ENCODE measurements around the gene HSD17B4. TPM values are rescaled to one million over a fixed set of nuclear protein-coding genes. Genes with fewer than 3 reads are reported as not detected.
A peak's percentile ranks its signal among the peaks of the same experiment; 100 is the strongest.
"Not testable (repeated sequence)": the region's sequence is repeated elsewhere in the genome, so short reads cannot be mapped to it uniquely, and the experiment has no call there.

The HSD17B4 gene
- total RNA-seq, 2 experiments from 2014 or later, result 94.3 to 111 TPM

DNA sequence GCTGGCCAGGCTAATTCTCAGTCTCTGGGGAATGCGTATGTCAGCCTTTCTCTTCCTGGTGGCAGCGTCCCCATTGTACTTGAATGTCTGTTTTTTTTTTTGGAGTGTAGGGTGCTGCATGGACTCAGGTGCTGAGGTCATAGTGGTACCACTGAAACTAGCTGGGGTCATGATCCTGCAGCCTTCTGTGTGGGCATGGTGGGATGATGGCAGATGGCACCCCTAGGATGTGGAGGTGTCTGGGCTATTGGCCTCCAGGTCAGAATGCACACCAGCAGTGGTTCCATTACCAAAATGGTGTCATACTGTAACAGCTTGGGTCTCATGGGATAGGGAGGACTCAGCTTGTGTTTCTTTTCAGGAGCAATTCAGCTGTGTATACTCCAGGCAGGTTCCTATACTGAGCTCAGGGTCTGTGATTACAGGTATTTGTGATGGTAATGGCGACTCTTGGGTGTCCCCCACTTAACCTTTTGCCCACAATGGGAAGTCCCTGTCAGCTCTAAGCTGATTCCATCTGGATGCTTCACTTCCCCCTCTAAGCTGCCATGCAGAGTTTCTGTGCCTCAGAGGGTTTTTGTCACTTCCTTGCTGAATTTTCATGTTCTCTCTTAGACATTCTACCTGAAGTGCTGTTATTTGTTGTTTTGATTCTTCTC lies 17.9 kb downstream of the HSD17B4 start:
- DNase-seq (no peak), ATAC-seq (no peak)
- Mint-ChIP-seq H3K4me1 (ENCODE audit: low read depth) (peaks cover 19% of the 10 kb centered on the region), H3K27me3 (no peaks in the 10 kb centered on the region), H3K36me3 (ENCODE audit: low read depth) (peaks cover 45% of the 10 kb centered on the region), H3K9me3 (peaks cover 17% of the 10 kb centered on the region), H3K4me3 (no peak overlapping the region), H3K27ac (no peak overlapping the region)
- ChIA-PET CTCF (interaction anchor here (0.6 to 2.1 kb wide), 16 partner anchors 8 to 482 kb away, joined by 3 to 11 read pairs (median 5); partner anchors contain the start of gene DTWD2), POLR2A (no interaction called here)
- TF ChIP-seq, protein P1, sequence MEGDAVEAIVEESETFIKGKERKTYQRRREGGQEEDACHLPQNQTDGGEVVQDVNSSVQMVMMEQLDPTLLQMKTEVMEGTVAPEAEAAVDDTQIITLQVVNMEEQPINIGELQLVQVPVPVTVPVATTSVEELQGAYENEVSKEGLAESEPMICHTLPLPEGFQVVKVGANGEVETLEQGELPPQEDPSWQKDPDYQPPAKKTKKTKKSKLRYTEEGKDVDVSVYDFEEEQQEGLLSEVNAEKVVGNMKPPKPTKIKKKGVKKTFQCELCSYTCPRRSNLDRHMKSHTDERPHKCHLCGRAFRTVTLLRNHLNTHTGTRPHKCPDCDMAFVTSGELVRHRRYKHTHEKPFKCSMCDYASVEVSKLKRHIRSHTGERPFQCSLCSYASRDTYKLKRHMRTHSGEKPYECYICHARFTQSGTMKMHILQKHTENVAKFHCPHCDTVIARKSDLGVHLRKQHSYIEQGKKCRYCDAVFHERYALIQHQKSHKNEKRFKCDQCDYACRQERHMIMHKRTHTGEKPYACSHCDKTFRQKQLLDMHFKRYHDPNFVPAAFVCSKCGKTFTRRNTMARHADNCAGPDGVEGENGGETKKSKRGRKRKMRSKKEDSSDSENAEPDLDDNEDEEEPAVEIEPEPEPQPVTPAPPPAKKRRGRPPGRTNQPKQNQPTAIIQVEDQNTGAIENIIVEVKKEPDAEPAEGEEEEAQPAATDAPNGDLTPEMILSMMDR (IDR thresholded peaks at IDR 0.05), result no peak
- intact Hi-C loops (cut with micrococcal nuclease), result no loop called here

DNA sequence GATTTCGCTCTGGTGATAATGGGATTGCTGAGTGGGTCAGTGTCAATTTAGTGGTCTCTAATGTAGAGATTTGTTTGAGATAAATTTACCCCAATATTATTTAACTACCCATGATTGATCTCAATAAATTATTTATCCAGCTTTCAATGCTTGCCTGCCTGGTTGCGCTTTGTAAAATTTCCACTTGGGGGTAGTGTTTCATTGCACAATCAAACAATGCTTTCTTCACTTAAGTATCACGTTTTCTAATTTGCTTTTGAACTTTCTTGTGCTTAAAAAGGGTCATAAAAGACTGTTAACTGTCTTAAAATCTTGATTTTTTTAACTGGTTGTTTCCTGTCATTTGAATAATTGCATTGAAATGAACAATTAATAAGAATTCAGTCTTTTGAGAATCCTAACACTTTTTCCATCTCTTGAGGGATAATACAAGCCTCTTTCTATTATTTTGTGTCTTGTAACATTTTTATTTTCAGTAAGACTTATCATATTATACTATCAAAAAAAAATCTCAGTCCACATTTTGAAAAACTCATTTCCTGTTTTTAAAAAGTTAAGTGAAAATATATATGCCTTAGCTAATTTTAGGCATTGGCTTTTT lies 18.7 kb downstream of the HSD17B4 start:
- ATAC-seq (no peak), DNase-seq (peak; percentile 26)
- intact Hi-C loops (cut with micrococcal nuclease), result no loop called here
- Mint-ChIP-seq H3K27ac (no peak overlapping the region), H3K27me3 (no peaks in the 10 kb centered on the region), H3K4me1 (ENCODE audit: low read depth) (peaks cover 19% of the 10 kb centered on the region), H3K9me3 (peaks cover 17% of the 10 kb centered on the region), H3K4me3 (no peak overlapping the region), H3K36me3 (ENCODE audit: low read depth) (peaks cover 38% of the 10 kb centered on the region)
- TF ChIP-seq, protein P1 (IDR thresholded peaks at IDR 0.05), result peak; percentile 58
- POLR2A ChIA-PET, result no interaction called here
- CTCF ChIA-PET, result interaction anchor here (0.6 to 2.1 kb wide), 19 partner anchors 8 to 1154 kb away, joined by 3 to 11 read pairs (median 4); partner anchors contain the start of gene DTWD2

DNA sequence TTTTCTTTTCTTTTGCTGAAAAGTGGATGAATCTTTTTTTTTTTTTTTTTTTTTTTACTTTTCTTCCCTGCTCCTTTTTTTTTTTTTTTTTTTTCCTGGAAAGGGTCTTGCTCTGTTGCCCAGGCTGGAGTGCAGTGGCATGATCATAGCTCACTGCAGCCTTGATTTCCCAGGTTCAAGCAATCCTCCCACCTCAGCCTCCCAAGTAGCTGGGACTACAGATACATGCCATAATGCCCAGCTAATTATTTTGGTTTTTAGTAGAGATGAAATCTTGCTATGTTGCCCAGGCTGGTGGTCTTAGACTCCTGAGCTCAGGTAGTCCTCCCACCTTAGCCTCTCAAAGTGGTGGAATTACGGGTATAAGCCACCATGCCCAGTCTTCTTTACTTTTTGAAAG lies 20.9 kb downstream of the HSD17B4 start:
- ChIA-PET CTCF (no interaction called here), POLR2A (no interaction called here)
- H3K4me3 Mint-ChIP-seq, result no peak overlapping the region
- no peak overlapping the region for H3K27ac Mint-ChIP-seq
- peaks cover 10% of the 10 kb centered on the region for H3K9me3 Mint-ChIP-seq
- no peaks in the 10 kb centered on the region for H3K27me3 Mint-ChIP-seq
- intact Hi-C loops (cut with micrococcal nuclease), result no loop called here
- ATAC-seq, result no peak
- no peak for DNase-seq
- H3K36me3 Mint-ChIP-seq (ENCODE audit: low read depth), result peaks cover 22% of the 10 kb centered on the region
- TF ChIP-seq, protein P1 (IDR thresholded peaks at IDR 0.05), result no peak
- peaks cover 13% of the 10 kb centered on the region for H3K4me1 Mint-ChIP-seq (ENCODE audit: low read depth)

DNA sequence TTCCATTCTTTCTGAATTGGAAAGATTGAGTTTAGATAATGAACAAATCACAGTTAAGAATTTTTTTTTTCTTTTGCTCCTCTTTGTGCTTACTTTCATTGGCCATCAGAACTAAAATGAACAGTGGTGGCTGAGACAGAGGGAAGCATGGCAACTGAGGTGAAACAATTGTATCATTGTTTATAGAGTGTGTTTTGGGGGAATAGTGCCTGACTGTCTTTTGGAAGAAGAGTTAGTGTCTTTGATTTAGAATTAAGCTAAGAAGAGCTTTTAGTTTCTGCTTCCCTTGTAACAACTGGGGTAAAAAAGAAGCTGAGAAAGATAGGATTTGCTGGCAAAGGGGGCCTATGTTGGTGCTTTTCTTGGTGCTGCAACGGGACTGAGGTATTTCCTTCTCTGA lies 24.0 kb downstream of the HSD17B4 start:
- DNase-seq (no peak), ATAC-seq (no peak)
- CTCF ChIA-PET, result interaction anchor here (1.0 to 1.4 kb wide), 2 partner anchors 18 to 488 kb away, joined by 3 to 8 read pairs; partner anchors contain the start of gene DTWD2
- TF ChIP-seq, protein P1 (IDR thresholded peaks at IDR 0.05), result no peak
- no peak overlapping the region for H3K4me3 Mint-ChIP-seq
- POLR2A ChIA-PET, result no interaction called here
- no peak overlapping the region for H3K27ac Mint-ChIP-seq
- no peaks in the 10 kb centered on the region for H3K9me3 Mint-ChIP-seq
- intact Hi-C loops (cut with micrococcal nuclease), result no loop called here
- peaks cover 13% of the 10 kb centered on the region for H3K36me3 Mint-ChIP-seq (ENCODE audit: low read depth)
- H3K27me3 Mint-ChIP-seq, result no peaks in the 10 kb centered on the region
- H3K4me1 Mint-ChIP-seq (ENCODE audit: low read depth), result peaks cover under 1% of the 10 kb centered on the region

DNA sequence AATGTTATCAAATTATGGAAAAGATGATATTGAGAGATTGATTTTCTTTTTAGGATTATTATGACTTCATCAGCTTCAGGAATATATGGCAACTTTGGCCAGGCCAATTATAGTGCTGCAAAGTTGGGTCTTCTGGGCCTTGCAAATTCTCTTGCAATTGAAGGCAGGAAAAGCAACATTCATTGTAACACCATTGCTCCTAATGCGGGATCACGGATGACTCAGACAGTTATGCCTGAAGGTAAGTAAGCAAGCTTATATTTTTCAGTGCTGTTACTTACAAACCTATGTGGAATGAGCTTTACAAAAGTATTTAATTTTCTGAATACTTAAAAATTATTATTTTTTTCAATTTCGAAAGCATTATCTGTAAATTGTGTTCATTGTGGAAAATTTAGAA lies 26.5 kb downstream of the HSD17B4 start:
- ATAC-seq (no peak), DNase-seq (no peak)
- Mint-ChIP-seq H3K36me3 (ENCODE audit: low read depth) (peaks cover 20% of the 10 kb centered on the region), H3K9me3 (no peaks in the 10 kb centered on the region), H3K27me3 (no peaks in the 10 kb centered on the region), H3K4me1 (ENCODE audit: low read depth) (peaks cover 3% of the 10 kb centered on the region), H3K4me3 (no peak overlapping the region), H3K27ac (no peak overlapping the region)
- CTCF ChIA-PET, result no interaction called here
- TF ChIP-seq, protein P1 (IDR thresholded peaks at IDR 0.05), result no peak
- POLR2A ChIA-PET, result interaction anchor here (0.8 kb wide), 1 partner anchor 11 kb away, joined by 3 read pairs; no protein-coding TSS in a partner anchor
- intact Hi-C loops (cut with micrococcal nuclease), result no loop called here

DNA sequence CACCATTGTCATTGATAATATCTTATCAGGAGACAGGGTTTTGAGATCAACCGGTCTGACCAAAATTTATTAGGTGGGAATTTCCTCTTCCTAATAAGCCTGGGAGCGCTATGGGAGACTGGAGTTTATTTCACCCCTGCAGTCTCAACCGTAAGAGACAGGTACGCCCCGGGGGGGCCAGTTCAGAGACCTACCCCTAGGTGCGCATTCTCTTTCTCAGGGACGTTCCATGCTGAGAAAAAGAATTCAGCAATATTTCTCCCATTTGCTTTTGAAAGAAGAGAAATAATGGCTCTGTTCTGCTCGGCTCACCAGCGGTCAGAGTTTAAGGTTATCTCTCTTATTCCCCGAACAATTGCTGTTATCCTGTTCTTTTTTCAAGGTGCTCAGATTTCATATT lies 28.3 kb downstream of the HSD17B4 start:
- peaks cover 22% of the 10 kb centered on the region for H3K36me3 Mint-ChIP-seq (ENCODE audit: low read depth)
- ATAC-seq; H3K4me3 Mint-ChIP-seq; H3K27me3 Mint-ChIP-seq; H3K4me1 Mint-ChIP-seq (ENCODE audit: low read depth); H3K27ac Mint-ChIP-seq; intact Hi-C loops (cut with micrococcal nuclease); DNase-seq; CTCF ChIA-PET; POLR2A ChIA-PET; H3K9me3 Mint-ChIP-seq: not testable (repeated sequence)

Data from activated CD8-positive, alpha-beta T cell treated with anti-CD3 and anti-CD28 coated beads for 36 hours (primary cell).